Skeletal muscle tissue (tissue), 4 donors: ENCODE results near the gene CCDC181. TPM values are rescaled to one million over a fixed set of nuclear protein-coding genes. Genes with fewer than 3 reads are reported as not detected.
"Not testable (repeated sequence)": the region's sequence is repeated elsewhere in the genome, so short reads cannot be mapped to it uniquely, and the experiment has no call there.

Source experiments
- H3K27ac ChIP-seq: one replicate; pipeline ENCODE4 v1.7.0; 2013; ENCODE audit warnings: mild to moderate bottlenecking, low read depth, low read length, inconsistent platforms
- H3K27me3 ChIP-seq, 3 donors: one replicate each; pipeline ENCODE4 v1.7.0; 2013; ENCODE audit warnings: low read length in 3 of 3; ENCODE audit not compliant: control insufficient read depth in 3 of 3, insufficient read depth in 3 of 3
- H3K36me3 ChIP-seq, 3 donors: one replicate each; pipeline ENCODE4 v1.7.0; 2013; ENCODE audit warnings: low read length in 3 of 3; ENCODE audit not compliant: control insufficient read depth in 3 of 3, insufficient read depth in 3 of 3
- H3K4me1 ChIP-seq, 3 donors: one replicate each; pipeline ENCODE4 v1.7.0; 2013; ENCODE audit warnings: low read length in 3 of 3, mild to moderate bottlenecking in 3 of 3; ENCODE audit not compliant: control insufficient read depth in 3 of 3, insufficient read depth in 3 of 3
- H3K4me3 ChIP-seq, 3 donors: one replicate each; pipeline ENCODE4 v1.7.0; 2013; ENCODE audit warnings: low read length in 3 of 3
- H3K9ac ChIP-seq, 3 donors: one replicate each; pipeline ENCODE4 v1.7.0; 2013; ENCODE audit warnings: low read length in 3 of 3, mild to moderate bottlenecking in 3 of 3, moderate library complexity in 2 of 3, low read depth in 1 of 3
- H3K9me3 ChIP-seq, 3 donors: one replicate each; pipeline ENCODE4 v1.7.0; 2013; ENCODE audit warnings: low read length in 3 of 3; ENCODE audit not compliant: control insufficient read depth in 3 of 3
- total RNA-seq: library from RNA; depleted of rRNA; stranded (reverse); fragments of >200 nt; gene quantifications from one replicate; pipeline ENCODE4 v1.2.3, GENCODE V29; 2014
- donor health status: Osteomylitis.

Gene CCDC181
- total RNA-seq, 1 donor from 2014 or later: 0.52 TPM

GRCh38 chr1:169408340-169408739 is 18.9 kb downstream of the CCDC181 start:
- H3K4me3 ChIP-seq, H3K4me1 ChIP-seq, H3K9ac ChIP-seq, H3K27me3 ChIP-seq, H3K9me3 ChIP-seq, H3K27ac ChIP-seq, H3K36me3 ChIP-seq: not testable (repeated sequence)

GRCh38 chr1:169402578-169402977 is 24.7 kb downstream of the CCDC181 start:
- H3K9me3 ChIP-seq, H3K36me3 ChIP-seq, H3K9ac ChIP-seq, H3K27ac ChIP-seq, H3K4me1 ChIP-seq, H3K4me3 ChIP-seq, H3K27me3 ChIP-seq: not testable (repeated sequence)

- Histone ChIP-seq H3K4me3 (no peak overlapping the region), H3K9me3 (no peaks in the 10 kb centered on the region), H3K36me3 (peaks cover 5 to 17% (median 15%) of the 10 kb centered on the region in 3 donors), H3K27ac (no peak overlapping the region), H3K27me3 (no peaks in the 10 kb centered on the region), H3K4me1 (no peaks in the 10 kb centered on the region), H3K9ac (no peak overlapping the region)
Measured at GRCh38 chr1:169395955-169396354, 31.3 kb downstream of the CCDC181 start.

- Histone ChIP-seq H3K4me1 (no peaks in the 10 kb centered on the region), H3K36me3 (peaks cover 9 to 26% (median 22%) of the 10 kb centered on the region in 3 donors), H3K9ac (no peak overlapping the region)
Measured at GRCh38 chr1:169392406-169392805, 34.9 kb downstream of the CCDC181 start.

GRCh38 chr1:169390303-169390702 is 37.0 kb downstream of the CCDC181 start:
- H3K36me3 ChIP-seq: peaks cover 10 to 36% (median 28%) of the 10 kb centered on the region in 3 donors
- no peaks in the 10 kb centered on the region for H3K4me1 ChIP-seq
- H3K27me3 ChIP-seq: no peaks in the 10 kb centered on the region
- no peak overlapping the region for H3K4me3 ChIP-seq
- H3K9me3 ChIP-seq: no peaks in the 10 kb centered on the region
- H3K27ac ChIP-seq: no peak overlapping the region
- H3K9ac ChIP-seq: no peak overlapping the region

More at GRCh38 chr1:169392406-169392805, 34.9 kb downstream of the CCDC181 start:
- no peaks in the 10 kb centered on the region for H3K27me3 ChIP-seq
- no peaks in the 10 kb centered on the region for H3K9me3 ChIP-seq
- no peak overlapping the region for H3K27ac ChIP-seq
- H3K4me3 ChIP-seq: no peak overlapping the region

GRCh38 chr1:169387399-169387798 is 39.9 kb downstream of the CCDC181 start:
- H3K27ac ChIP-seq: no peak overlapping the region
- no peaks in the 10 kb centered on the region for H3K9me3 ChIP-seq
- no peak overlapping the region for H3K4me3 ChIP-seq
- H3K36me3 ChIP-seq: peaks cover 13 to 40% (median 31%) of the 10 kb centered on the region in 3 donors
- H3K4me1 ChIP-seq: no peaks in the 10 kb centered on the region
- no peak overlapping the region for H3K9ac ChIP-seq
- H3K27me3 ChIP-seq: no peaks in the 10 kb centered on the region

- Histone ChIP-seq H3K36me3 (peaks cover 10 to 51% (median 36%) of the 10 kb centered on the region in 3 donors), H3K4me1 (no peaks in the 10 kb centered on the region), H3K9ac (no peak overlapping the region), H3K27me3 (no peaks in the 10 kb centered on the region), H3K4me3 (no peak overlapping the region), H3K9me3 (no peaks in the 10 kb centered on the region), H3K27ac (no peak overlapping the region)
Measured at GRCh38 chr1:169383449-169383848, 43.8 kb downstream of the CCDC181 start.

- Histone ChIP-seq H3K4me1 (no peaks in the 10 kb centered on the region), H3K9ac (no peak overlapping the region), H3K36me3 (peaks cover 6 to 49% (median 39%) of the 10 kb centered on the region in 3 donors), H3K27me3 (no peaks in the 10 kb centered on the region), H3K9me3 (no peaks in the 10 kb centered on the region), H3K27ac (no peak overlapping the region), H3K4me3 (no peak overlapping the region)
Measured at GRCh38 chr1:169381162-169381561, 46.1 kb downstream of the CCDC181 start.

- no peak overlapping the region for H3K9ac ChIP-seq
- H3K36me3 ChIP-seq: peaks cover 4 to 19% (median 16%) of the 10 kb centered on the region in 3 donors
- no peak overlapping the region for H3K27ac ChIP-seq
Measured at GRCh38 chr1:169371404-169371803, 55.9 kb downstream of the CCDC181 start.

GRCh38 chr1:169368406-169368769 is 58.9 kb downstream of the CCDC181 start:
- Histone ChIP-seq H3K9me3 (no peaks in the 10 kb centered on the region), H3K4me1 (peaks cover 0 to 15% (median 14%) of the 10 kb centered on the region in 3 donors), H3K27ac (peak overlapping the region; percentile 76), H3K36me3 (peaks cover 4 to 18% (median 16%) of the 10 kb centered on the region in 3 donors), H3K4me3 (peak overlapping the region; percentile 90 to 100 (median 93)), H3K9ac (peak overlapping the region; percentile 86 to 95 (median 86)), H3K27me3 (no peaks in the 10 kb centered on the region)

More at GRCh38 chr1:169371404-169371803, 55.9 kb downstream of the CCDC181 start:
- no peaks in the 10 kb centered on the region for H3K27me3 ChIP-seq
- no peak overlapping the region for H3K4me3 ChIP-seq
- no peaks in the 10 kb centered on the region for H3K9me3 ChIP-seq
- H3K4me1 ChIP-seq: peaks cover 0 to 15% (median 14%) of the 10 kb centered on the region in 3 donors
